ENCODE measurements around the gene PCBD1. TPM values are rescaled to one million over a fixed set of nuclear protein-coding genes. Genes with fewer than 3 reads are reported as not detected.

Gene PCBD1
- total RNA-seq, 1 experiment from 2014 or later = 163 TPM

DNA sequence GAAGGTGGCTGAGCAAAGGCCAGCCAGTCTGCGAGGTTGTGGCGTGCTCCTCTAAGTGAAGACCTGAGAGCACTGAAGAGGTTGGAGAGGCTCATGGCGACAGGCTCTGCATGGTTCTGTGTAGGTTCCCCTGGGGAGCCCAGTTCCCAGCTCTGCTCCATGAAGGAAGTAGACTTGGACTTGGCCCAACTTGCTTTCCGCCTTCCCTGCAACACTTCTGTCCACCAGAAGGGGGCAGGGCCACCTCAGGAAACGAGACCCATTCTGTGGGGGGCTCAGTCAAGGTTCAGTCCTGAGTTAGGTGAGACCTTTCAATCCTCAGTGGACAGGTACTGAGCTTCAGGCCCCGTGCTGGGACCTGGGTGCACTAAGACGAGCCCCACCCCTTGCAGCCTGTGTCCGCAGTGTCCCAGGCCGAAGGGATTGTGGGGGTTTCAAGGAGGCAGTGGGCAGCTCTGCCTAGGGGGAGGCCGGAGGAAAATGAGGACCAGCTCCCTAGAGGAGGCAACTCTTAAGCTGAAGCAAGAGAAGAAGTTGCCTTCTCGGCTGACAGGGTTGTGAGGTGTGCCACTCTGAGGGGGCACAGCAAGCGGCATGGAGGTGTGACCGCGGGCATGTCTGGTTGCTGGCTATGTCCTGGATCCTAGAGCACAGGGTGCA lies 15.0 kb upstream of the PCBD1 start:
- CTCF ChIA-PET = interaction anchor here (0.6 to 2.3 kb wide), 23 partner anchors 9 to 417 kb away, joined by 3 to 19 read pairs (median 4); partner anchors contain the start of gene SLC29A3

More for the DNA sequence above, 15.0 kb upstream of the PCBD1 start:
- Histone ChIP-seq H3K4me3 (replicated peaks in 1 of 2; ENCODE audit: low read depth in 1 of 2, low read length in 2 of 2) (no peak overlapping the region), H3K4me2 (ENCODE audit: low read length) (no peak overlapping the region), H3K79me2 (ENCODE audit: insufficient read depth, low read length) (no peaks in the 10 kb centered on the region), H4K20me1 (ENCODE audit: insufficient read depth) (no peaks in the 10 kb centered on the region), H3K4me1 (ENCODE audit: control insufficient read depth in 1 of 2, insufficient read depth in 2 of 2, low read length in 2 of 2) (peaks cover 0 to 9% of the 10 kb centered on the region in 2 experiments; a peak in 1 of 4 replicates), H3K27me3 (ENCODE audit: insufficient read depth, low read length) (no peaks in the 10 kb centered on the region), H3K27ac (ENCODE audit: low read depth, low read length) (no peak overlapping the region), H3K36me3 (ENCODE audit: control insufficient read depth in 1 of 2, insufficient read depth in 2 of 2, low read length in 2 of 2) (no peaks in the 10 kb centered on the region), H2AFZ (ENCODE audit: low read depth, low read length, poor library complexity, severe bottlenecking) (peak overlapping the region; percentile 37), H3K9ac (ENCODE audit: low read length) (no peak overlapping the region), H3K9me2 (ENCODE audit: insufficient read depth) (no peaks in the 10 kb centered on the region), H3K9me3 (ENCODE audit: control insufficient read depth in 1 of 2, insufficient read depth in 1 of 2, low read depth in 1 of 2, low read length in 2 of 2) (no peaks in the 10 kb centered on the region)
- intact Hi-C loops (cut with micrococcal nuclease) = loop anchor here (1.0 to 2.0 kb wide), 4 partner anchors 22 to 382 kb away; no protein-coding TSS in a partner anchor
- peak; percentile 79 for ATAC-seq
- BruUV-seq (replicated peaks) = no TSS peak
- RAD21 ChIA-PET (ENCODE audit: low non-redundant PET in 1 of 2, low total read pairs in 2 of 2, uncharacterized antibody in 2 of 2, unreplicated experiment in 2 of 2) = interaction anchor here in 1 of 2 experiments (1.0 to 1.4 kb wide), 2 partner anchors 16 to 367 kb away, joined by 3 to 4 read pairs; no protein-coding TSS in a partner anchor
- no peak for DNase-seq (ENCODE audit: low read depth, low spot score)
- POLR2A ChIA-PET = interaction anchor here (1.0 kb wide), 1 partner anchor 16 kb away, joined by 4 read pairs; no protein-coding TSS in a partner anchor
- TF ChIP-seq, protein P1, sequence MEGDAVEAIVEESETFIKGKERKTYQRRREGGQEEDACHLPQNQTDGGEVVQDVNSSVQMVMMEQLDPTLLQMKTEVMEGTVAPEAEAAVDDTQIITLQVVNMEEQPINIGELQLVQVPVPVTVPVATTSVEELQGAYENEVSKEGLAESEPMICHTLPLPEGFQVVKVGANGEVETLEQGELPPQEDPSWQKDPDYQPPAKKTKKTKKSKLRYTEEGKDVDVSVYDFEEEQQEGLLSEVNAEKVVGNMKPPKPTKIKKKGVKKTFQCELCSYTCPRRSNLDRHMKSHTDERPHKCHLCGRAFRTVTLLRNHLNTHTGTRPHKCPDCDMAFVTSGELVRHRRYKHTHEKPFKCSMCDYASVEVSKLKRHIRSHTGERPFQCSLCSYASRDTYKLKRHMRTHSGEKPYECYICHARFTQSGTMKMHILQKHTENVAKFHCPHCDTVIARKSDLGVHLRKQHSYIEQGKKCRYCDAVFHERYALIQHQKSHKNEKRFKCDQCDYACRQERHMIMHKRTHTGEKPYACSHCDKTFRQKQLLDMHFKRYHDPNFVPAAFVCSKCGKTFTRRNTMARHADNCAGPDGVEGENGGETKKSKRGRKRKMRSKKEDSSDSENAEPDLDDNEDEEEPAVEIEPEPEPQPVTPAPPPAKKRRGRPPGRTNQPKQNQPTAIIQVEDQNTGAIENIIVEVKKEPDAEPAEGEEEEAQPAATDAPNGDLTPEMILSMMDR (IDR thresholded peaks at IDR 0.05 in 2 of 3, conservative IDR thresholded peaks at IDR 0.05 in 1 of 3; ENCODE audit: borderline replicate concordance in 1 of 3, insufficient read depth in 1 of 3, low read depth in 2 of 3, low read length in 2 of 3) = peak; percentile 82 to 95 (median 95)
- no peak for TF ChIP-seq POLR2A (IDR thresholded peaks at IDR 0.05; ENCODE audit: borderline replicate concordance, extremely low read depth, insufficient read depth, insufficient read length)
- TF ChIP-seq RAD21 (IDR thresholded peaks at IDR 0.05; ENCODE audit: low read depth) = peak; percentile 97
- TF ChIP-seq SRF (IDR thresholded peaks at IDR 0.05; ENCODE audit: low read depth) = no peak
- TF ChIP-seq CEBPB (IDR thresholded peaks at IDR 0.05; ENCODE audit: low read depth) = no peak
